ENCODE results near the gene PHEX.
A peak's percentile ranks its signal among the peaks of the same experiment; 100 is the strongest.

Gene PHEX

GRCh38 chrX:22090181-22090580 is 58.1 kb downstream of the PHEX start:
- Histone ChIP-seq H3K27me3 (ENCODE audit: control insufficient read depth in 1 of 2, insufficient read depth in 1 of 2, low read length in 2 of 2) (no peaks in the 10 kb centered on the region), H2BK5ac (ENCODE audit: low read depth, low read length, poor library complexity, severe bottlenecking) (no peak overlapping the region), H3K9me3 (ENCODE audit: control insufficient read depth, low read length) (no peaks in the 10 kb centered on the region), H2BK120ac (ENCODE audit: low read depth, low read length) (no peak overlapping the region), H3K9ac (ENCODE audit: low read length) (no peak overlapping the region), H3K23ac (ENCODE audit: low read length in 2 of 2) (no peak overlapping the region), H3K4ac (ENCODE audit: low read depth in 1 of 2, low read length in 2 of 2) (no peak overlapping the region), H3K18ac (ENCODE audit: low read depth in 1 of 2, low read length in 2 of 2) (no peak overlapping the region), H2AK5ac (ENCODE audit: low read length, severe bottlenecking) (no peak overlapping the region), H4K8ac (ENCODE audit: low read length) (no peak overlapping the region), H3K4me3 (ENCODE audit: insufficient read depth in 1 of 2, low read depth in 1 of 2, low read length in 2 of 2) (no peak overlapping the region), H3K14ac (ENCODE audit: low read length in 2 of 2) (no peak overlapping the region), H3K79me1 (replicated peaks; ENCODE audit: low read length, poor library complexity, severe bottlenecking) (no peaks in the 10 kb centered on the region), H3K36me3 (ENCODE audit: control insufficient read depth in 1 of 2, insufficient read depth in 2 of 2, low read depth in 1 of 2, low read length in 2 of 2) (no peaks in the 10 kb centered on the region), H3K27ac (ENCODE audit: low read length, poor library complexity, severe bottlenecking) (peak overlapping the region; percentile 38), H4K91ac (ENCODE audit: low read length) (no peak overlapping the region), H3K4me1 (ENCODE audit: control insufficient read depth, insufficient read depth, low read depth, low read length) (no peaks in the 10 kb centered on the region), H2BK12ac (ENCODE audit: low read length in 2 of 2) (no peak overlapping the region), H2BK15ac (ENCODE audit: low read depth, poor library complexity, severe bottlenecking) (no peak overlapping the region), H3K4me2 (ENCODE audit: low read length, poor library complexity, severe bottlenecking) (no peak overlapping the region), H2AFZ (ENCODE audit: low read depth, low read length) (no peak overlapping the region)
- peak; percentile 45 for DNase-seq
- 68% methylated on average over 4 of the region's 4 CpGs for WGBS

GRCh38 chrX:22093550-22093949 is 61.4 kb downstream of the PHEX start:
- no peaks in the 10 kb centered on the region for H3K27me3 ChIP-seq (ENCODE audit: control insufficient read depth in 1 of 2, insufficient read depth in 1 of 2, low read length in 2 of 2)
- H3K9ac ChIP-seq (ENCODE audit: low read length) = no peak overlapping the region
- no peaks in the 10 kb centered on the region for H3K9me3 ChIP-seq (ENCODE audit: control insufficient read depth, low read length)
- H2AK5ac ChIP-seq (ENCODE audit: low read length, severe bottlenecking) = no peak overlapping the region
- no peak overlapping the region for H3K23ac ChIP-seq (ENCODE audit: low read length in 2 of 2)
- no peak overlapping the region for H4K91ac ChIP-seq (ENCODE audit: low read length)
- 83% methylated on average over 2 of the region's 3 CpGs for WGBS
- no peak overlapping the region for H2BK15ac ChIP-seq (ENCODE audit: low read depth, poor library complexity, severe bottlenecking)
- H2BK5ac ChIP-seq (ENCODE audit: low read depth, low read length, poor library complexity, severe bottlenecking) = no peak overlapping the region
- no peak overlapping the region for H4K8ac ChIP-seq (ENCODE audit: low read length)
- H3K18ac ChIP-seq (ENCODE audit: low read depth in 1 of 2, low read length in 2 of 2) = no peak overlapping the region
- H3K4me1 ChIP-seq (ENCODE audit: control insufficient read depth, insufficient read depth, low read depth, low read length) = peaks cover 3% of the 10 kb centered on the region
- H3K4me3 ChIP-seq (ENCODE audit: insufficient read depth in 1 of 2, low read depth in 1 of 2, low read length in 2 of 2) = no peak overlapping the region
- no peak overlapping the region for H3K4me2 ChIP-seq (ENCODE audit: low read length, poor library complexity, severe bottlenecking)
- no peak overlapping the region for H3K4ac ChIP-seq (ENCODE audit: low read depth in 1 of 2, low read length in 2 of 2)
- no peak overlapping the region for H2AFZ ChIP-seq (ENCODE audit: low read depth, low read length)
- no peak overlapping the region for H2BK120ac ChIP-seq (ENCODE audit: low read depth, low read length)
- no peaks in the 10 kb centered on the region for H3K36me3 ChIP-seq (ENCODE audit: control insufficient read depth in 1 of 2, insufficient read depth in 2 of 2, low read depth in 1 of 2, low read length in 2 of 2)
- H3K79me1 ChIP-seq (replicated peaks; ENCODE audit: low read length, poor library complexity, severe bottlenecking) = no peaks in the 10 kb centered on the region
- H3K27ac ChIP-seq (ENCODE audit: low read length, poor library complexity, severe bottlenecking) = no peak overlapping the region
- no peak overlapping the region for H2BK12ac ChIP-seq (ENCODE audit: low read length in 2 of 2)
- no peak overlapping the region for H3K14ac ChIP-seq (ENCODE audit: low read length in 2 of 2)
- DNase-seq = no peak

- H3K9me3 ChIP-seq (ENCODE audit: control insufficient read depth, low read length) = no peaks in the 10 kb centered on the region
- no peaks in the 10 kb centered on the region for H3K36me3 ChIP-seq (ENCODE audit: control insufficient read depth in 1 of 2, insufficient read depth in 2 of 2, low read depth in 1 of 2, low read length in 2 of 2)
- H2AK5ac ChIP-seq (ENCODE audit: low read length, severe bottlenecking) = no peak overlapping the region
- H3K18ac ChIP-seq (ENCODE audit: low read depth in 1 of 2, low read length in 2 of 2) = peak overlapping the region in 1 of 2 experiments; percentile 12
- no peak overlapping the region for H2BK5ac ChIP-seq (ENCODE audit: low read depth, low read length, poor library complexity, severe bottlenecking)
- no peak overlapping the region for H2AFZ ChIP-seq (ENCODE audit: low read depth, low read length)
- H3K14ac ChIP-seq (ENCODE audit: low read length in 2 of 2) = no peak overlapping the region
- H3K4me3 ChIP-seq (ENCODE audit: insufficient read depth in 1 of 2, low read depth in 1 of 2, low read length in 2 of 2) = peak overlapping the region in 1 of 2 experiments; percentile 25
- H3K4me2 ChIP-seq (ENCODE audit: low read length, poor library complexity, severe bottlenecking) = no peak overlapping the region
- H3K23ac ChIP-seq (ENCODE audit: low read length in 2 of 2) = no peak overlapping the region
- no peak overlapping the region for H3K27ac ChIP-seq (ENCODE audit: low read length, poor library complexity, severe bottlenecking)
- DNase-seq = peak; percentile 28
- H2BK120ac ChIP-seq (ENCODE audit: low read depth, low read length) = no peak overlapping the region
- no peak overlapping the region for H3K4ac ChIP-seq (ENCODE audit: low read depth in 1 of 2, low read length in 2 of 2)
- H4K91ac ChIP-seq (ENCODE audit: low read length) = no peak overlapping the region
- H3K27me3 ChIP-seq (ENCODE audit: control insufficient read depth in 1 of 2, insufficient read depth in 1 of 2, low read length in 2 of 2) = no peaks in the 10 kb centered on the region
- peaks cover 3% of the 10 kb centered on the region for H3K4me1 ChIP-seq (ENCODE audit: control insufficient read depth, insufficient read depth, low read depth, low read length)
- WGBS = 0% methylated on average over 2 of the region's 3 CpGs
- peak overlapping the region; percentile 30 for H4K8ac ChIP-seq (ENCODE audit: low read length)
- peak overlapping the region; percentile 4 for H3K9ac ChIP-seq (ENCODE audit: low read length)
- peak overlapping the region; percentile 16 for H2BK15ac ChIP-seq (ENCODE audit: low read depth, poor library complexity, severe bottlenecking)
- no peak overlapping the region for H2BK12ac ChIP-seq (ENCODE audit: low read length in 2 of 2)
- no peaks in the 10 kb centered on the region for H3K79me1 ChIP-seq (replicated peaks; ENCODE audit: low read length, poor library complexity, severe bottlenecking)
Observed at GRCh38 chrX:22095286-22095685, 63.2 kb downstream of the PHEX start.

GRCh38 chrX:22095856-22096255 is 63.7 kb downstream of the PHEX start:
- DNase-seq = no peak
- Histone ChIP-seq H3K4me3 (ENCODE audit: insufficient read depth in 1 of 2, low read depth in 1 of 2, low read length in 2 of 2) (no peak overlapping the region), H3K9me3 (ENCODE audit: control insufficient read depth, low read length) (no peaks in the 10 kb centered on the region)

More at GRCh38 chrX:22095856-22096255, 63.7 kb downstream of the PHEX start:
- H2BK5ac ChIP-seq (ENCODE audit: low read depth, low read length, poor library complexity, severe bottlenecking) = no peak overlapping the region
- no peak overlapping the region for H3K23ac ChIP-seq (ENCODE audit: low read length in 2 of 2)
- H2BK15ac ChIP-seq (ENCODE audit: low read depth, poor library complexity, severe bottlenecking) = no peak overlapping the region
- no peak overlapping the region for H3K4me2 ChIP-seq (ENCODE audit: low read length, poor library complexity, severe bottlenecking)
- WGBS = 96% methylated on average over 3 of the region's 4 CpGs
- no peaks in the 10 kb centered on the region for H3K27me3 ChIP-seq (ENCODE audit: control insufficient read depth in 1 of 2, insufficient read depth in 1 of 2, low read length in 2 of 2)
- H3K36me3 ChIP-seq (ENCODE audit: control insufficient read depth in 1 of 2, insufficient read depth in 2 of 2, low read depth in 1 of 2, low read length in 2 of 2) = no peaks in the 10 kb centered on the region
- H2AFZ ChIP-seq (ENCODE audit: low read depth, low read length) = no peak overlapping the region
- no peaks in the 10 kb centered on the region for H3K79me1 ChIP-seq (replicated peaks; ENCODE audit: low read length, poor library complexity, severe bottlenecking)
- peak overlapping the region; percentile 4 for H3K9ac ChIP-seq (ENCODE audit: low read length)
- H4K91ac ChIP-seq (ENCODE audit: low read length) = peak overlapping the region; percentile 50
- H2BK12ac ChIP-seq (ENCODE audit: low read length in 2 of 2) = peak overlapping the region in 1 of 2 experiments; percentile 71
- peak overlapping the region; percentile 73 for H2AK5ac ChIP-seq (ENCODE audit: low read length, severe bottlenecking)
- H4K8ac ChIP-seq (ENCODE audit: low read length) = no peak overlapping the region
- H2BK120ac ChIP-seq (ENCODE audit: low read depth, low read length) = no peak overlapping the region
- peak overlapping the region; percentile 12 for H3K27ac ChIP-seq (ENCODE audit: low read length, poor library complexity, severe bottlenecking)
- peaks cover 3% of the 10 kb centered on the region for H3K4me1 ChIP-seq (ENCODE audit: control insufficient read depth, insufficient read depth, low read depth, low read length)
- peak overlapping the region; percentile 48 to 62 for H3K18ac ChIP-seq (ENCODE audit: low read depth in 1 of 2, low read length in 2 of 2)
- no peak overlapping the region for H3K14ac ChIP-seq (ENCODE audit: low read length in 2 of 2)
- H3K4ac ChIP-seq (ENCODE audit: low read depth in 1 of 2, low read length in 2 of 2) = peak overlapping the region; percentile 75 to 86
